SK-N-SH (cell line): ENCODE results near the gene KDM1A.

Source experiments
- CHD2 ChIP-seq: fragments of 150-350 bp; IDR thresholded peaks from 2 replicates; pipeline ENCODE4 v1.6.1; 2018; ENCODE audit warnings: low read length; ENCODE audit not compliant: partially characterized antibody
- EP300 ChIP-seq, 2 experiments: IDR thresholded peaks; 2 replicates each; pipeline versions ENCODE4 v1.4.0 to v1.6.1; 2012; ENCODE audit warnings: borderline replicate concordance in 1 of 2, low read depth in 1 of 2, low read length in 1 of 2
- MXI1 ChIP-seq: IDR thresholded peaks from 2 replicates; pipeline ENCODE4 v1.6.1; 2012; ENCODE audit warnings: mild to moderate bottlenecking, low read depth, low read length, improper control_type of control experiment
- NRF1 ChIP-seq: IDR thresholded peaks from 2 replicates; pipeline ENCODE4 v1.6.1; 2012; ENCODE audit warnings: low read depth, mild to moderate bottlenecking, low read length
- POLR2AphosphoS5 ChIP-seq: IDR thresholded peaks from 2 replicates; pipeline ENCODE4 v1.6.1; 2012; ENCODE audit warnings: low read depth, low read length
- RAD21 ChIP-seq: IDR thresholded peaks from 2 replicates; pipeline ENCODE4 v1.6.1; 2012; ENCODE audit warnings: mild to moderate bottlenecking, low read length
- RCOR1 ChIP-seq: fragments of 150-350 bp; IDR thresholded peaks from 2 replicates; pipeline ENCODE4 v1.6.1; 2017; ENCODE audit warnings: antibody characterized with exemption, low read length
- SMC3 ChIP-seq: IDR thresholded peaks from 2 replicates; pipeline ENCODE4 v1.6.1; 2012; ENCODE audit warnings: low read depth, low read length, improper control_type of control experiment
- USF1 ChIP-seq: IDR thresholded peaks from 2 replicates; pipeline ENCODE4 v1.4.0; 2012; ENCODE audit warnings: low read depth, borderline replicate concordance
- YY1 ChIP-seq: IDR thresholded peaks from 2 replicates; pipeline ENCODE4 v1.4.0; 2012; ENCODE audit warnings: low read depth, mild to moderate bottlenecking
- TF ChIP-seq, protein P1 (sequence below): fragments of 200-600 bp; sonication (generic); IDR thresholded peaks from 2 replicates; pipeline ENCODE4 v1.6.1; 2017; ENCODE audit warnings: antibody characterized with exemption, mild to moderate bottlenecking, moderate library complexity
- TF ChIP-seq, protein P2 (sequence below): IDR thresholded peaks from 2 replicates; pipeline ENCODE4 v1.4.0; 2012; ENCODE audit warnings: low read depth
- TF ChIP-seq, protein P3 (sequence below): fragments of 150-350 bp; IDR thresholded peaks from 2 replicates; pipeline ENCODE4 v1.6.1; 2017; ENCODE audit warnings: antibody characterized with exemption, low read length, low read depth, borderline replicate concordance

DNA sequence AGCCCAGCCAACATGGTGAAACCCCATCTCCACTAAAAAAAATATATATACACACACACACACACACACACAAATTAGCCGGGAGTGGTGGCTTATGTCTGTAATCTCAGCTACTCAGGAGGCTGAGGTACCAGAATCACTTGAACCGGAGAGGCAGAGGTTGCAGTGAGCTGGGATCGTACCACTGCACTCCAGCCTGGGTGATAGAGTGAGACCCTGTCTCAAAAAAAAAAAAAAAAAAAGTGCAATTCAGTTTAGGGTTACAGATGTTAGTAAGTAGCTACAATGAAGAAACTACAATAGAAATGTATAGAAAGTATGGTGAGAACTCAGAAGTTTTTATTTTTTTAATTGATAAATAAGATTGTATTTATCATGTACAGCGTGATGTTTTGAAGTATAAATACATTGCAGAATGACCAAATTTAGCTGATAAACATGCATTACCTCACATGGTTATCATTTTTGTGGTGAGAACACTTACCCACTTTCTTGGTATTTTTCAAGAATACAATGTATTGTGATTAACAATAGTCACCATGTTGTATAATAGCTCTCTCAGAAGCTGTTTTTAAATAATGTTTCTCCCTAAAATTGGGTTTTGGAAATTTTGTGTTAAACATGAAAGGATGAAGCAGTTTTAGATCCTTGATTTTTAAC lies 17.9 kb downstream of the KDM1A start:
- TF ChIP-seq NRF1: no peak
- TF ChIP-seq, protein P1, sequence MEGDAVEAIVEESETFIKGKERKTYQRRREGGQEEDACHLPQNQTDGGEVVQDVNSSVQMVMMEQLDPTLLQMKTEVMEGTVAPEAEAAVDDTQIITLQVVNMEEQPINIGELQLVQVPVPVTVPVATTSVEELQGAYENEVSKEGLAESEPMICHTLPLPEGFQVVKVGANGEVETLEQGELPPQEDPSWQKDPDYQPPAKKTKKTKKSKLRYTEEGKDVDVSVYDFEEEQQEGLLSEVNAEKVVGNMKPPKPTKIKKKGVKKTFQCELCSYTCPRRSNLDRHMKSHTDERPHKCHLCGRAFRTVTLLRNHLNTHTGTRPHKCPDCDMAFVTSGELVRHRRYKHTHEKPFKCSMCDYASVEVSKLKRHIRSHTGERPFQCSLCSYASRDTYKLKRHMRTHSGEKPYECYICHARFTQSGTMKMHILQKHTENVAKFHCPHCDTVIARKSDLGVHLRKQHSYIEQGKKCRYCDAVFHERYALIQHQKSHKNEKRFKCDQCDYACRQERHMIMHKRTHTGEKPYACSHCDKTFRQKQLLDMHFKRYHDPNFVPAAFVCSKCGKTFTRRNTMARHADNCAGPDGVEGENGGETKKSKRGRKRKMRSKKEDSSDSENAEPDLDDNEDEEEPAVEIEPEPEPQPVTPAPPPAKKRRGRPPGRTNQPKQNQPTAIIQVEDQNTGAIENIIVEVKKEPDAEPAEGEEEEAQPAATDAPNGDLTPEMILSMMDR: no peak
- no peak for TF ChIP-seq POLR2AphosphoS5
- TF ChIP-seq, protein P2, sequence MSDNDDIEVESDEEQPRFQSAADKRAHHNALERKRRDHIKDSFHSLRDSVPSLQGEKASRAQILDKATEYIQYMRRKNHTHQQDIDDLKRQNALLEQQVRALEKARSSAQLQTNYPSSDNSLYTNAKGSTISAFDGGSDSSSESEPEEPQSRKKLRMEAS: no peak
- TF ChIP-seq RAD21: no peak
- TF ChIP-seq, protein P3, sequence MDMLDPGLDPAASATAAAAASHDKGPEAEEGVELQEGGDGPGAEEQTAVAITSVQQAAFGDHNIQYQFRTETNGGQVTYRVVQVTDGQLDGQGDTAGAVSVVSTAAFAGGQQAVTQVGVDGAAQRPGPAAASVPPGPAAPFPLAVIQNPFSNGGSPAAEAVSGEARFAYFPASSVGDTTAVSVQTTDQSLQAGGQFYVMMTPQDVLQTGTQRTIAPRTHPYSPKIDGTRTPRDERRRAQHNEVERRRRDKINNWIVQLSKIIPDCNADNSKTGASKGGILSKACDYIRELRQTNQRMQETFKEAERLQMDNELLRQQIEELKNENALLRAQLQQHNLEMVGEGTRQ: no peak
- TF ChIP-seq EP300 (IDR thresholded peaks at IDR 0.05; ENCODE audit: borderline replicate concordance in 1 of 2, low read depth in 1 of 2, low read length in 1 of 2): no peak
- TF ChIP-seq SMC3: no peak
- no peak for TF ChIP-seq YY1
- no peak for TF ChIP-seq MXI1
- no peak for TF ChIP-seq USF1
- no peak for TF ChIP-seq RCOR1
- TF ChIP-seq CHD2: no peak
